Smooth muscle cell (in vitro differentiated cells): ENCODE data around the gene GRK1. TPM values are rescaled to one million over a fixed set of nuclear protein-coding genes. Genes with fewer than 3 reads are reported as not detected.

Experiments used
- DNase-seq: peaks from one replicate; lab custom pipeline; 2025; ENCODE audit not compliant: unreplicated experiment; lab: John Stamatoyannopoulos, UW
- H2AFZ ChIP-seq: fragments of 200-600 bp; sonication (generic); 2 replicates; pipeline ENCODE4 v1.6.0; 2016; ENCODE audit warnings: antibody characterized with exemption, low read depth, mild to moderate bottlenecking
- H3F3A ChIP-seq: fragments of 200-600 bp; sonication (generic); 2 replicates; pipeline ENCODE4 v1.6.0; 2017; ENCODE audit warnings: antibody characterized with exemption, low read depth
- H3K27ac ChIP-seq: fragments of 200-600 bp; sonication (generic); 2 replicates; pipeline ENCODE4 v1.5.1; 2016; ENCODE audit warnings: low read depth, mild to moderate bottlenecking
- H3K27me3 ChIP-seq: fragments of 200-600 bp; sonication (generic); 2 replicates; pipeline ENCODE4 v1.6.1; 2016; ENCODE audit warnings: low read depth, mild to moderate bottlenecking
- H3K36me3 ChIP-seq: fragments of 200-600 bp; sonication (generic); 2 replicates; pipeline ENCODE4 v1.5.1; 2016; ENCODE audit warnings: low read depth
- H3K4me1 ChIP-seq: fragments of 200-600 bp; sonication (generic); 2 replicates; pipeline ENCODE4 v1.5.1; 2016; ENCODE audit warnings: low read depth
- H3K4me2 ChIP-seq: fragments of 200-600 bp; sonication (generic); 2 replicates; pipeline ENCODE4 v1.6.0; 2016; ENCODE audit warnings: mild to moderate bottlenecking
- H3K4me3 ChIP-seq: fragments of 200-600 bp; sonication (generic); 2 replicates; pipeline ENCODE4 v1.5.1; 2016; ENCODE audit warnings: mild to moderate bottlenecking
- H3K79me2 ChIP-seq: fragments of 200-600 bp; sonication (generic); 2 replicates; pipeline ENCODE4 v1.6.0; 2016; ENCODE audit warnings: low read depth, mild to moderate bottlenecking
- H3K9ac ChIP-seq: fragments of 200-600 bp; sonication (generic); 2 replicates; pipeline ENCODE4 v1.6.0; 2016; ENCODE audit warnings: low read depth
- H3K9me3 ChIP-seq: fragments of 200-600 bp; sonication (generic); replicated peaks from 2 replicates; pipeline ENCODE4 v1.5.1; 2016; ENCODE audit warnings: low read depth
- H4K20me1 ChIP-seq: fragments of 200-600 bp; sonication (generic); 2 replicates; pipeline ENCODE4 v1.6.0; 2016; ENCODE audit warnings: low read depth
- CTCF ChIP-seq: fragments of 200-600 bp; sonication (generic); IDR thresholded peaks from 2 replicates; pipeline ENCODE4 v1.5.1; 2017; ENCODE audit warnings: borderline replicate concordance, mild to moderate bottlenecking, antibody characterized with exemption; ENCODE audit not compliant: insufficient read depth, poor library complexity, severe bottlenecking
- WGBS: methylation state at CpG from one replicate; pipeline ENCODE4 v1.1.7; 2016; ENCODE audit warnings: low lambda C conversion rate; 5-methylcytosine and 5-hydroxymethylcytosine counted together
- polyA plus RNA-seq: library from polyadenylated mRNA; unstranded; fragments of >200 nt; fragmentation: Nextera tagmentation; extraction: Ambion mirVana; gene quantifications from 2 replicates; pipeline ENCODE4 v1.2.1, GENCODE V29; 2016
- total RNA-seq: library from RNA; depleted of rRNA; stranded (reverse); fragments of >200 nt; gene quantifications from 2 replicates; pipeline ENCODE4 v1.2.3, GENCODE V29; 2014

GRK1 gene
- total and polyA plus RNA-seq, 2 experiments from 2014 or later, result not detected

- Histone ChIP-seq H3K9ac (no peak overlapping the region), H3K79me2 (no peaks in the 10 kb centered on the region), H3K9me3 (no peaks in the 10 kb centered on the region), H3F3A (no peaks in the 10 kb centered on the region), H2AFZ (no peak overlapping the region), H3K36me3 (no peaks in the 10 kb centered on the region), H3K4me2 (no peak overlapping the region), H3K27ac (no peak overlapping the region), H3K27me3 (peaks cover 8% of the 10 kb centered on the region), H3K4me1 (no peaks in the 10 kb centered on the region), H3K4me3 (no peak overlapping the region), H4K20me1 (no peaks in the 10 kb centered on the region)
- TF ChIP-seq CTCF, result no peak
- no peak for DNase-seq
- 87% methylated on average over 9 of the region's 9 CpGs for WGBS
Measured at GRCh38 chr13:113774177-113775107, 107.4 kb downstream of the GRK1 start.

- no peak for TF ChIP-seq CTCF
- 95% methylated on average over 24 of the region's 28 CpGs for WGBS
- H3K4me1 ChIP-seq, result no peaks in the 10 kb centered on the region
Measured at GRCh38 chr13:113775451-113776145, 108.6 kb downstream of the GRK1 start.

GRCh38 chr13:113776231-113777125, 109.5 kb downstream of the GRK1 start:
- Histone ChIP-seq H3K79me2 (no peaks in the 10 kb centered on the region), H3K9me3 (no peaks in the 10 kb centered on the region), H3K27me3 (peaks cover 28% of the 10 kb centered on the region), H3K9ac (no peak overlapping the region), H2AFZ (no peak overlapping the region), H4K20me1 (no peaks in the 10 kb centered on the region), H3K4me2 (no peak overlapping the region), H3K4me3 (no peak overlapping the region), H3F3A (no peaks in the 10 kb centered on the region), H3K27ac (no peak overlapping the region), H3K36me3 (no peaks in the 10 kb centered on the region), H3K4me1 (no peaks in the 10 kb centered on the region)
- no peak for TF ChIP-seq CTCF
- DNase-seq, result no peak
- WGBS, result 87% methylated on average over 35 of the region's 35 CpGs

More at GRCh38 chr13:113775451-113776145, 108.6 kb downstream of the GRK1 start:
- Histone ChIP-seq H3K4me2 (no peak overlapping the region), H3K27ac (no peak overlapping the region), H3K4me3 (no peak overlapping the region), H3K9ac (no peak overlapping the region), H4K20me1 (no peaks in the 10 kb centered on the region), H3K36me3 (no peaks in the 10 kb centered on the region), H3K79me2 (no peaks in the 10 kb centered on the region), H3K9me3 (no peaks in the 10 kb centered on the region), H2AFZ (no peak overlapping the region), H3K27me3 (peaks cover 20% of the 10 kb centered on the region), H3F3A (no peaks in the 10 kb centered on the region)
- no peak for DNase-seq
